Transverse colon (tissue), 3 donors: Measurements from ENCODE around the gene PTPRD.

ENCODE experiments used
- CTCF ChIP-seq, 5 experiments: fragments of 200-600 bp in 3 of 5; fragments of 450-650 bp in 2 of 5; sonication (generic) in 3 of 5; IDR thresholded peaks; 1 replicate in 2 of 5; 2 replicates in 3 of 5; pipeline ENCODE4 v1.5.1; 2016 to 2017; ENCODE audit warnings: antibody characterized with exemption in 5 of 5, inconsistent platforms in 3 of 5, mild to moderate bottlenecking in 2 of 5, moderate library complexity in 1 of 5
- EP300 ChIP-seq: sonication (generic); formaldehyde crosslinking; IDR thresholded peaks from one replicate; pipeline ENCODE4 v1.6.1; 2017; ENCODE audit warnings: antibody characterized with exemption, low read depth
- POLR2A ChIP-seq: fragments of 450-650 bp; IDR thresholded peaks from one replicate; pipeline ENCODE4 v1.6.1; 2016; ENCODE audit warnings: antibody characterized with exemption, mild to moderate bottlenecking, moderate library complexity

- no peak for TF ChIP-seq CTCF (IDR thresholded peaks at IDR 0.05)
- no peak for TF ChIP-seq POLR2A
- no peak for TF ChIP-seq EP300
Observed at GRCh38 chr9:9395539-9395938, 1217.3 kb downstream of the PTPRD start.
